ENCODE data around the gene ARHGAP30.
"Not testable (repeated sequence)": the region's sequence is repeated elsewhere in the genome, so short reads cannot be mapped to it uniquely, and the experiment has no call there.

DNA sequence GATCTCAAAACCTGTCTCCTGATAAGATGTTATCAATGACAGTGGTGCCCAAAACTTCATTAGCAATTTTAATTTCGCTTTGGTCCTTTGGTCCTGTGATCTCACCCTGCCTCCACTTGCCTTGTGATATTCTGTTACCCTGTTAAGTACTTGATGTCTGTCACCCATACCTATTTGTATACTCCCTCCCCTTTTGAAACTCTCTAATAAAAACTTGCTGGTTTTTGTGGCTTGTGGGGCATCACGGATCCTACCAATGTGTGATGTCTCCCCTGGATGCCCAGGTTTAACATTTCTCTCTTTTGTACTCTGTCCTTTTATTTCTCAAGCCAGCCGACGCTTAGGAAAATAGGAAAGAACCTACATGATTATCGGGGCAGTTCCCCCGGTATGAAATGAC, 5.8 kb downstream of the ARHGAP30 start:
- TF ChIP-seq CEBPB (IDR thresholded peaks at IDR 0.05; ENCODE audit: low read depth); POLR2A (IDR thresholded peaks at IDR 0.05; ENCODE audit: borderline replicate concordance, extremely low read depth, insufficient read depth, insufficient read length); EZH2 (IDR thresholded peaks at IDR 0.05); RAD21 (IDR thresholded peaks at IDR 0.05; ENCODE audit: low read depth); TCF7L2 (IDR thresholded peaks at IDR 0.05; ENCODE audit: borderline replicate concordance, extremely low read depth, insufficient read depth, insufficient read length); SIN3A (IDR thresholded peaks at IDR 0.05; ENCODE audit: low read depth); SRF (IDR thresholded peaks at IDR 0.05; ENCODE audit: low read depth); POLR2AphosphoS5 (IDR thresholded peaks at IDR 0.05; ENCODE audit: low read depth, low read length); EGR1 (IDR thresholded peaks at IDR 0.05; ENCODE audit: low read depth): not testable (repeated sequence)
- TF ChIP-seq, protein P1, sequence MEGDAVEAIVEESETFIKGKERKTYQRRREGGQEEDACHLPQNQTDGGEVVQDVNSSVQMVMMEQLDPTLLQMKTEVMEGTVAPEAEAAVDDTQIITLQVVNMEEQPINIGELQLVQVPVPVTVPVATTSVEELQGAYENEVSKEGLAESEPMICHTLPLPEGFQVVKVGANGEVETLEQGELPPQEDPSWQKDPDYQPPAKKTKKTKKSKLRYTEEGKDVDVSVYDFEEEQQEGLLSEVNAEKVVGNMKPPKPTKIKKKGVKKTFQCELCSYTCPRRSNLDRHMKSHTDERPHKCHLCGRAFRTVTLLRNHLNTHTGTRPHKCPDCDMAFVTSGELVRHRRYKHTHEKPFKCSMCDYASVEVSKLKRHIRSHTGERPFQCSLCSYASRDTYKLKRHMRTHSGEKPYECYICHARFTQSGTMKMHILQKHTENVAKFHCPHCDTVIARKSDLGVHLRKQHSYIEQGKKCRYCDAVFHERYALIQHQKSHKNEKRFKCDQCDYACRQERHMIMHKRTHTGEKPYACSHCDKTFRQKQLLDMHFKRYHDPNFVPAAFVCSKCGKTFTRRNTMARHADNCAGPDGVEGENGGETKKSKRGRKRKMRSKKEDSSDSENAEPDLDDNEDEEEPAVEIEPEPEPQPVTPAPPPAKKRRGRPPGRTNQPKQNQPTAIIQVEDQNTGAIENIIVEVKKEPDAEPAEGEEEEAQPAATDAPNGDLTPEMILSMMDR (IDR thresholded peaks at IDR 0.05 in 2 of 3, conservative IDR thresholded peaks at IDR 0.05 in 1 of 3; ENCODE audit: borderline replicate concordance in 1 of 3, insufficient read depth in 1 of 3, low read depth in 2 of 3, low read length in 2 of 3) = not testable (repeated sequence)
- TF ChIP-seq, protein P2, sequence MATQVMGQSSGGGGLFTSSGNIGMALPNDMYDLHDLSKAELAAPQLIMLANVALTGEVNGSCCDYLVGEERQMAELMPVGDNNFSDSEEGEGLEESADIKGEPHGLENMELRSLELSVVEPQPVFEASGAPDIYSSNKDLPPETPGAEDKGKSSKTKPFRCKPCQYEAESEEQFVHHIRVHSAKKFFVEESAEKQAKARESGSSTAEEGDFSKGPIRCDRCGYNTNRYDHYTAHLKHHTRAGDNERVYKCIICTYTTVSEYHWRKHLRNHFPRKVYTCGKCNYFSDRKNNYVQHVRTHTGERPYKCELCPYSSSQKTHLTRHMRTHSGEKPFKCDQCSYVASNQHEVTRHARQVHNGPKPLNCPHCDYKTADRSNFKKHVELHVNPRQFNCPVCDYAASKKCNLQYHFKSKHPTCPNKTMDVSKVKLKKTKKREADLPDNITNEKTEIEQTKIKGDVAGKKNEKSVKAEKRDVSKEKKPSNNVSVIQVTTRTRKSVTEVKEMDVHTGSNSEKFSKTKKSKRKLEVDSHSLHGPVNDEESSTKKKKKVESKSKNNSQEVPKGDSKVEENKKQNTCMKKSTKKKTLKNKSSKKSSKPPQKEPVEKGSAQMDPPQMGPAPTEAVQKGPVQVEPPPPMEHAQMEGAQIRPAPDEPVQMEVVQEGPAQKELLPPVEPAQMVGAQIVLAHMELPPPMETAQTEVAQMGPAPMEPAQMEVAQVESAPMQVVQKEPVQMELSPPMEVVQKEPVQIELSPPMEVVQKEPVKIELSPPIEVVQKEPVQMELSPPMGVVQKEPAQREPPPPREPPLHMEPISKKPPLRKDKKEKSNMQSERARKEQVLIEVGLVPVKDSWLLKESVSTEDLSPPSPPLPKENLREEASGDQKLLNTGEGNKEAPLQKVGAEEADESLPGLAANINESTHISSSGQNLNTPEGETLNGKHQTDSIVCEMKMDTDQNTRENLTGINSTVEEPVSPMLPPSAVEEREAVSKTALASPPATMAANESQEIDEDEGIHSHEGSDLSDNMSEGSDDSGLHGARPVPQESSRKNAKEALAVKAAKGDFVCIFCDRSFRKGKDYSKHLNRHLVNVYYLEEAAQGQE (IDR thresholded peaks at IDR 0.05; ENCODE audit: low read depth) = not testable (repeated sequence)
- TF ChIP-seq, protein P3, sequence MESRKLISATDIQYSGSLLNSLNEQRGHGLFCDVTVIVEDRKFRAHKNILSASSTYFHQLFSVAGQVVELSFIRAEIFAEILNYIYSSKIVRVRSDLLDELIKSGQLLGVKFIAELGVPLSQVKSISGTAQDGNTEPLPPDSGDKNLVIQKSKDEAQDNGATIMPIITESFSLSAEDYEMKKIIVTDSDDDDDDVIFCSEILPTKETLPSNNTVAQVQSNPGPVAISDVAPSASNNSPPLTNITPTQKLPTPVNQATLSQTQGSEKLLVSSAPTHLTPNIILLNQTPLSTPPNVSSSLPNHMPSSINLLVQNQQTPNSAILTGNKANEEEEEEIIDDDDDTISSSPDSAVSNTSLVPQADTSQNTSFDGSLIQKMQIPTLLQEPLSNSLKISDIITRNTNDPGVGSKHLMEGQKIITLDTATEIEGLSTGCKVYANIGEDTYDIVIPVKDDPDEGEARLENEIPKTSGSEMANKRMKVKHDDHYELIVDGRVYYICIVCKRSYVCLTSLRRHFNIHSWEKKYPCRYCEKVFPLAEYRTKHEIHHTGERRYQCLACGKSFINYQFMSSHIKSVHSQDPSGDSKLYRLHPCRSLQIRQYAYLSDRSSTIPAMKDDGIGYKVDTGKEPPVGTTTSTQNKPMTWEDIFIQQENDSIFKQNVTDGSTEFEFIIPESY (IDR thresholded peaks at IDR 0.05; ENCODE audit: extremely low read depth, insufficient replicate concordance, low read length) = not testable (repeated sequence)
- TF ChIP-seq, protein P4, sequence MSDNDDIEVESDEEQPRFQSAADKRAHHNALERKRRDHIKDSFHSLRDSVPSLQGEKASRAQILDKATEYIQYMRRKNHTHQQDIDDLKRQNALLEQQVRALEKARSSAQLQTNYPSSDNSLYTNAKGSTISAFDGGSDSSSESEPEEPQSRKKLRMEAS (IDR thresholded peaks at IDR 0.05) = not testable (repeated sequence)
